ENCODE results near the gene CRYGC. TPM values are rescaled to one million over a fixed set of nuclear protein-coding genes. Genes with fewer than 3 reads are reported as not detected.
"Not testable (repeated sequence)": the region's sequence is repeated elsewhere in the genome, so short reads cannot be mapped to it uniquely, and the experiment has no call there.

The CRYGC gene
- not detected for total RNA-seq

- no peak for DNase-seq
Observed at GRCh38 chr2:208129744-208130711, at the start of gene CRYGC. Gene CRYGC (minus strand): TSS chr2:208129828. CDS start chr2:208129792, 36 bp downstream.

GRCh38 chr2:208179028-208179609, 49.5 kb upstream of the CRYGC start:
- DNase-seq: no peak

GRCh38 chr2:208175840-208176153, 46.2 kb upstream of the CRYGC start:
- DNase-seq: no peak

GRCh38 chr2:208175069-208175839, 45.6 kb upstream of the CRYGC start:
- DNase-seq: peak; percentile 69

- DNase-seq: no peak
Observed at GRCh38 chr2:208174144-208174543, 44.5 kb upstream of the CRYGC start.

GRCh38 chr2:208172125-208172524, 42.5 kb upstream of the CRYGC start:
- no peak for DNase-seq

GRCh38 chr2:208164951-208165755, 35.5 kb upstream of the CRYGC start:
- no peak for DNase-seq

GRCh38 chr2:208163489-208163888, 33.9 kb upstream of the CRYGC start, which contains the start of gene CRYGA:
Gene CRYGA (minus strand): TSS chr2:208163589. CDS start chr2:208163556, 33 bp downstream.
- DNase-seq: no peak

GRCh38 chr2:208156439-208156838, 26.8 kb upstream of the CRYGC start:
- DNase-seq: no peak

GRCh38 chr2:208153156-208153555, 23.5 kb upstream of the CRYGC start:
- DNase-seq: no peak

GRCh38 chr2:208150956-208151355, 21.3 kb upstream of the CRYGC start:
- no peak for DNase-seq

- no peak for DNase-seq
Observed at GRCh38 chr2:208150094-208150493, 20.5 kb upstream of the CRYGC start.

- no peak for DNase-seq
Observed at GRCh38 chr2:208148803-208149202, 19.2 kb upstream of the CRYGC start.

- no peak for DNase-seq
Observed at GRCh38 chr2:208147759-208148158, 18.1 kb upstream of the CRYGC start.

- DNase-seq: no peak
Observed at GRCh38 chr2:208147008-208147407, 17.4 kb upstream of the CRYGC start.

- DNase-seq: no peak
Observed at GRCh38 chr2:208146006-208146405, 16.4 kb upstream of the CRYGC start, which contains the start of gene CRYGB. Gene CRYGB (minus strand): TSS chr2:208146158. CDS start chr2:208146120, 38 bp downstream.

- no peak for DNase-seq
Observed at GRCh38 chr2:208142925-208143799, 13.5 kb upstream of the CRYGC start.

- DNase-seq: peak; percentile 7
Observed at GRCh38 chr2:208142240-208142924, 12.8 kb upstream of the CRYGC start.

GRCh38 chr2:208139447-208139846, 9.8 kb upstream of the CRYGC start:
- DNase-seq: no peak

GRCh38 chr2:208138334-208138733, 8.7 kb upstream of the CRYGC start:
- DNase-seq: not testable (repeated sequence)
